Choroid plexus epithelial cell (primary cell): ENCODE data around the gene TCEANC2.

ENCODE experiments used
- DNase-seq: peaks from one replicate; pipeline ENCODE4 v3.0.0-alpha.2; 2010; ENCODE audit warnings: low read depth
- H3K4me3 ChIP-seq: 2 replicates; pipeline ENCODE4 v1.5.1; 2011; ENCODE audit warnings: low read depth, mild to moderate bottlenecking, control low read depth, low read length, moderate library complexity
- TF ChIP-seq, protein P1 (sequence below): conservative IDR thresholded peaks from 2 replicates; pipeline ENCODE4 v1.5.1; 2011; ENCODE audit warnings: low read depth, mild to moderate bottlenecking, control low read depth, inconsistent platforms, low read length, moderate library complexity

The TCEANC2 gene

DNA sequence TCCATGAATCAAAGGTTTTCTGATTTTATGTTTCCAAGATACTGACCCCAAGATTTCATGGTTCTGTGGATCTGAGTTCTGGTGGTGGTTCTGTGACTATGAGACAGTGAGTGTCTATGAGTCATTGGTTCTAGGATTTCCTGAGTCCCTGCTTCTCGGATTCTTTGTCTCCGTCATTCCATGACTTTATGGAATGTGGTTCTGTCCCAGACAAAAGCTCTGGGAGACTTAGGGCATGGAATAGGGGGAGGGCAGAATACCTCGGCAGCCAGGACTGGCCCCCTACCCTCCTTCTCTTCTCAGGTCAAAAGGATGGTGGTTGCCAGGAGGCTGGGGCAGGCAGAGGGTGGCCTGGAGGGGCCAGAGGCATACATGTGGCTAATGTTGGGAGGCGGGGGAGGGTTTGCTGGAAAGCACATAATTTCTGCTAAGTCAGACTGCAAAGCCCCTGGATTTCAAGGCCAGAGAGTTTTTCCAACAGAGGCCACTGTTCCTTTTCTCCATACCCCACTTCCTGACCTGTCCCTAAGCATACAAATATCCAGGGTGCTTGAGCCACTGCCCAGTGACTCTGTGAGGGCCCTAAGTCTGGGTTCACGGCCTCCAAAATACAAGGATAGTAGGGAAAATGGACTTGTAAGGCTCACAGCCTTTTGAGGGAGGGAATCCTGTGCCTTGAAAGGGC lies 82.2 kb downstream of the TCEANC2 start:
- H3K4me3 ChIP-seq: no peak overlapping the region
- DNase-seq: no peak
- TF ChIP-seq, protein P1, sequence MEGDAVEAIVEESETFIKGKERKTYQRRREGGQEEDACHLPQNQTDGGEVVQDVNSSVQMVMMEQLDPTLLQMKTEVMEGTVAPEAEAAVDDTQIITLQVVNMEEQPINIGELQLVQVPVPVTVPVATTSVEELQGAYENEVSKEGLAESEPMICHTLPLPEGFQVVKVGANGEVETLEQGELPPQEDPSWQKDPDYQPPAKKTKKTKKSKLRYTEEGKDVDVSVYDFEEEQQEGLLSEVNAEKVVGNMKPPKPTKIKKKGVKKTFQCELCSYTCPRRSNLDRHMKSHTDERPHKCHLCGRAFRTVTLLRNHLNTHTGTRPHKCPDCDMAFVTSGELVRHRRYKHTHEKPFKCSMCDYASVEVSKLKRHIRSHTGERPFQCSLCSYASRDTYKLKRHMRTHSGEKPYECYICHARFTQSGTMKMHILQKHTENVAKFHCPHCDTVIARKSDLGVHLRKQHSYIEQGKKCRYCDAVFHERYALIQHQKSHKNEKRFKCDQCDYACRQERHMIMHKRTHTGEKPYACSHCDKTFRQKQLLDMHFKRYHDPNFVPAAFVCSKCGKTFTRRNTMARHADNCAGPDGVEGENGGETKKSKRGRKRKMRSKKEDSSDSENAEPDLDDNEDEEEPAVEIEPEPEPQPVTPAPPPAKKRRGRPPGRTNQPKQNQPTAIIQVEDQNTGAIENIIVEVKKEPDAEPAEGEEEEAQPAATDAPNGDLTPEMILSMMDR: no peak

DNA sequence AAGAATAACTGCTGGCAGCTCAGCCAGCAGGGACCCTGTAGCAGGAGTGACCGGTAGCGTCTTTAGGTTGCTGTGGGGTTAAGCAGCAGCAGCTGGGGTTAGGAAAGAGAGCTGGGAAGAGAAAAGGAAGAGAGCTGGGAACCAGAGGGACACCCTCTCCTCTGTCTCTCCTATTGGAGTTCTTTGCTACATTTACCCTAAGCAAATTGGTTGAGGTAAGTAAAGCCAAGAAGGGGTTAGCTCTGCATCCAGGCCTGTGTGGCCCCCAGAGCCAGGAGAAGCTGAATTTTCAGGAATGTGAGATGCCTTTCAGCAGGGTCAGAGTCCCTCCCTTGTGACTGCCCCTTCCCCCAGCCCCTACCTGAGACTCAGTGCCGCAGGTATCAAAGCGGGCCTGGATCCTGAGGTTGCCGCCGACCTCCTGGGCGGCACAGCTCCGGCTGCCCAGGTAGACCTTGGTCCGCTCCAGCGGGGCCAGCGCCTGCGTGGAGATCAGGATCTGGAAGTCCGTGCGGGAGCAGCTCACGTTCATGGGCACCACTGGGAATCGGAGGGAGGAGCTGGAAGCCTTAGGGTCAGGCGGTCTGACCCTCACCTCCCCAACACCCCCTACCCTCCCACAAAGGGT lies 83.0 kb downstream of the TCEANC2 start:
- no peak overlapping the region for H3K4me3 ChIP-seq
- TF ChIP-seq, protein P1: no peak
- DNase-seq: no peak

DNA sequence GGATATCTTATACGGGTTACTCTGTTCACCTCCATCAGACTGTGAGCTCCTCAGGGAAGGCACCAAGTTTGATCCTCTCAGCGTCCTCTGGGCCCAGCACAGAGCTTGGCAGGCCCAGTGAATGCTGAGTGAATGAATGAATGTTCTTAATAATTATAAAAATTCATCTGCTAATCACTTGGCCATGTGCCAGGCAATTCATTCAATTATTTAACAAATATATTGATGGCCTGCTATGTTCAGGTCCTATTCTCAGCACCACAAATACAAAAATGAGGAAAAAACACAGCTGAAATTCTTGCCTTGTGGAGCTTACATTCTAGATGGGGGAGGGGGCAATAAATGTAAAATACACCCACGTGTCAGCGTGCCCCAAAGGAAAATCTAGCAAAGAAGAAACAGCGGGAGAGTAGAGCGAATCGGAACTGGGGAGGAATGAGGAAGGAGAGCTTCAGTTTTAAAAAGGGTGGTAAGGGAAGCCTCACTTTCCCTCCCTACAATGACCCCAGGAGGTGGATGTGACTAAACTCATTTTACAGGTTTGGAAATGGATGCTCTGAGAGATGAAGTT lies 83.6 kb downstream of the TCEANC2 start:
- no peak for DNase-seq
- TF ChIP-seq, protein P1: no peak
- H3K4me3 ChIP-seq: no peak overlapping the region

DNA sequence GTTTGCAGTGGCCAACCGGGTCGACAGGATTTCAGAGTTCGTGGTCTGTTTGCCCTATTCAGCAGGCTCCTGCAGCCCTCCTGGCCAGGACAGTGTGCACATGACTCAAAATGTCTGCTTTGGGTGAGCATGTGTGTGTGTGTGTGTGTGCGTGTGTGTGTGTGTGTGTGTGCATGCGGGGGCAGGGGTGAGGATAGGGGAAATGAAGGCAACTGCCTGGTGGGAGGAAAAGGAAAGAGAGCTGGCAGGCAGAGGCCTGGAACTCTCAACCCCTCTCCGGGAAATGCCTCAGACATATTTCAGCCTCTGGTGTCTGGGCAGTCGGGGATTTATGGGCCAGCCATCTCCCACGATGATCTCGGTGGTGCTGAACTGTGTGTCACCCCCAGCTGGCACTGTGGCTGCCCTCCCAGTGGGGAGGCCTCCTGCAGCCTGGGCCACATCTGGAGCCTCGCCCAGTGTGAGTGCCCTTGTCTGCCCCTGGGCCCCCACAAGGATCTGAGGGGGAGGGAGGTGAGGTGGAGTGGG lies 84.2 kb downstream of the TCEANC2 start:
- TF ChIP-seq, protein P1: no peak
- peak; percentile 83 for DNase-seq

DNA sequence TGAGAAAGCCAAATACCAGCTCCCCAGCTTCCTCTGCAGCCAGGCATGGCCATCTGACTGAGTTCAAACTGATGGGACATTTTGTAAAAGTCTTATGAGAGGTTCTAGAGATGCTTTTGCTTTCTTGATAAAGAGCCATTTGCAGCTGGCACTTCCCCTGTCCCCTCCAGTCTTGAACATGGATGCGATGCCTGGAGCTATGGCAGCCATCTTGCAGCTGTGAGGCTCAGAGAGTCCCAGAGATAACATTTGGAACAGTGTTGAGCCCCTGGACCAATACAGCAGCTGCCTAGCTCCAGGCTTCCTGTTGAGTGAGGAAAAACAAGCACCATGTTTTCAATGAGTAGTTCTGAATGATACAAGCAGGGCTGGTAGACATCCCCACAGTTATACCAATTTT lies 85.6 kb downstream of the TCEANC2 start:
- no peak overlapping the region for H3K4me3 ChIP-seq
- TF ChIP-seq, protein P1: no peak
- no peak for DNase-seq

More for the DNA sequence above, 84.2 kb downstream of the TCEANC2 start:
- H3K4me3 ChIP-seq: no peak overlapping the region

DNA sequence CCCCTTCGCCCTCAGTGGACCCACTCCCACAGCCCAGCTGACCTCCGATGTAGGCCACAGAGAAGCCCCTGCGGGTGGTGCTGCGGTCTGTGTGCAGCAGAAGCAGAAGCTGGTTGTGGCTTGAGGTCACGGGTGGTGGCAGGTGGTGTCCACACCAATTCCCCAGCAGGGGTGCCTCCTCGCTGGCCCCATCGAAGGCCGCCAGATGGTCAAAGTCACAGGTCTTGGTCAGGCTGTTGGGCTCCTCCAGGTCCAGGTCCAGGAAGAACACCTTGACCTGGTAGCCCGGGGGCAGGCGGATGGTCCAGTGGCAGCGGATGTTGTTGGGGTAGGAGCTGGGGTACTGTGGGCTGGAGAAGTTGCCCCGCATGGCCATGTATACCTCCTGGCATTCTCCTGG lies 86.3 kb downstream of the TCEANC2 start:
- DNase-seq: no peak
- TF ChIP-seq, protein P1: no peak
- H3K4me3 ChIP-seq: no peak overlapping the region
